Ovary (tissue), 9 donors: ENCODE data around the gene PLVAP. TPM values are rescaled to one million over a fixed set of nuclear protein-coding genes. Genes with fewer than 3 reads are reported as not detected.

Source experiments
- DNase-seq, 5 donors: peaks; one replicate each; pipeline ENCODE4 v3.0.0-alpha.2; 2019 to 2020
- H3K27ac ChIP-seq, 2 donors: fragments of 200-600 bp; one replicate each; pipeline versions ENCODE4 v1.5.1 to v1.8.0; 2019 to 2022
- H3K27me3 ChIP-seq: fragments of 200-600 bp; one replicate; pipeline ENCODE4 v1.8.0; 2022
- H3K36me3 ChIP-seq: fragments of 200-600 bp; sonication (generic); one replicate; pipeline ENCODE4 v1.5.1; 2019
- H3K4me1 ChIP-seq: one replicate; pipeline ENCODE4 v1.8.1; 2013; ENCODE audit warnings: mild to moderate bottlenecking, moderate library complexity; ENCODE audit not compliant: insufficient read depth
- H3K4me3 ChIP-seq: fragments of 200-600 bp; sonication (generic); one replicate; pipeline ENCODE4 v1.5.1; 2017
- H3K9me3 ChIP-seq, 2 donors: fragments of 200-600 bp in 1 of 2; sonication (generic) in 1 of 2; one replicate each; pipeline versions ENCODE4 v1.5.1 to v1.8.1; 2013 to 2019; ENCODE audit warnings: mild to moderate bottlenecking in 1 of 2, moderate library complexity in 1 of 2
- CTCF ChIP-seq, 3 donors: fragments of 450-650 bp in 2 of 3; fragments of 200-600 bp in 1 of 3; IDR thresholded peaks; one replicate each; pipeline versions ENCODE4 v1.5.1 to v1.8.0; 2016 to 2022; ENCODE audit warnings: antibody characterized with exemption in 3 of 3, mild to moderate bottlenecking in 1 of 3
- EP300 ChIP-seq: sonication (generic); formaldehyde crosslinking; IDR thresholded peaks from one replicate; pipeline ENCODE4 v1.6.1; 2017; ENCODE audit warnings: antibody characterized with exemption
- POLR2A ChIP-seq: fragments of 450-650 bp; IDR thresholded peaks from one replicate; pipeline ENCODE4 v1.6.1; 2017; ENCODE audit warnings: antibody characterized with exemption, mild to moderate bottlenecking, moderate library complexity
- WGBS, 3 donors: extraction: QIAGEN DNeasy Blood & Tissue Kit in 1 of 3; methylation state at CpG; one replicate each; pipeline versions ENCODE4 v1.1.5 to v1.1.7; 2013 to 2017; 5-methylcytosine and 5-hydroxymethylcytosine counted together
- intact Hi-C, 4 donors: fragments of 100-400 bp; cut with DNase I; formaldehyde crosslinking; loops; one replicate each; pipeline versions ENCODE4 v1.11.0 to v1.15.1; 2022 to 2023
- polyA plus RNA-seq, 2 donors: library from polyadenylated mRNA; stranded (reverse); fragments of 200-250 nt in 1 of 2; fragments of 350-450 nt in 1 of 2; fragmentation: Illumina TruSeq in 1 of 2; extraction: RNeasy Lipid Tissue Mini Kit (QIAGEN cat#74804) in 1 of 2; gene quantifications; one replicate each; pipeline ENCODE4 v1.2.3, GENCODE V29; 2013 to 2014
- total RNA-seq, 7 donors: library from RNA; depleted of rRNA in 2 of 7; stranded (reverse); fragments of >200 nt in 2 of 7; fragmentation: NEBNext Ultra II Directional in 3 of 7; extraction: Animal tissue kit (Norgen Biotek cat#: 25700) in 3 of 7; gene quantifications; one replicate each; pipeline versions ENCODE4 v1.1.0 to v1.2.4, GENCODE V29; 2016 to 2023
- donor health status: DM: no; HTN: no; CAD: no; lungs with moderate emphysema.
- donor health status: DM: no; HTN: no; CAD: no.
- donor health status: Bipolar disorder and iron deficiency.
- donor health status: DM: yes; HTN: yes; CAD: no.
- donor health status: DM: no; HTN: no; CAD: no.
- donor health status: DM: yes; HTN: yes; CAD: no.

The PLVAP gene
- total and polyA plus RNA-seq, 9 donors: 2.0 to 22.7 (median 8.3) TPM

- Histone ChIP-seq H3K36me3 (no peaks in the 10 kb centered on the region), H3K4me3 (peak overlapping the region; percentile 77), H3K27me3 (no peaks in the 10 kb centered on the region), H3K9me3 (no peaks in the 10 kb centered on the region), H3K4me1 (peaks cover 8% of the 10 kb centered on the region), H3K27ac (peak overlapping the region in 1 of 2 donors; percentile 81)
- intact Hi-C loops: no loop called here
- WGBS, 3 donors: 4 to 6% (median 5%) methylated on average over 41 to 50 of the region's 50 CpGs
- DNase-seq: peak in 2 of 5 donors; percentile 56 to 60
- TF ChIP-seq POLR2A (no peak), EP300 (no peak), CTCF (IDR thresholded peaks at IDR 0.05) (no peak)
These were observed 39.3 kb downstream of the PLVAP start for GRCh38 chr19:17337675-17338432.

GRCh38 chr19:17336872-17337674, 40.1 kb downstream of the PLVAP start, which contains the start of gene GTPBP3:
TSS of gene GTPBP3 (plus strand) at chr19:17337553. CDS start at chr19:17337612, 59 bp downstream.
- intact Hi-C loops: no loop called here
- H3K27ac ChIP-seq: peak within 1 kb of the TSS; percentile 69 to 81
- H3K36me3 ChIP-seq: no peaks in the 10 kb centered on the region
- H3K4me1 ChIP-seq: peaks cover 8% of the 10 kb centered on the region
- peak; percentile 93 to 97 (median 94) for DNase-seq
- 0% methylated on average over 35 to 41 of the region's 41 CpGs for WGBS, 3 donors
- no peaks in the 10 kb centered on the region for H3K27me3 ChIP-seq
- TF ChIP-seq EP300: peak; percentile 14
- TF ChIP-seq POLR2A: no peak
- no peak for TF ChIP-seq CTCF (IDR thresholded peaks at IDR 0.05)
- H3K9me3 ChIP-seq: no peaks in the 10 kb centered on the region
- peak within 1 kb of the TSS; percentile 77 for H3K4me3 ChIP-seq

GRCh38 chr19:17335575-17335974, 41.6 kb downstream of the PLVAP start:
- 53 to 61% (median 56%) methylated on average over 10 of the region's 10 CpGs for WGBS, 3 donors
- TF ChIP-seq POLR2A (no peak), CTCF (IDR thresholded peaks at IDR 0.05) (no peak), EP300 (no peak)
- no peaks in the 10 kb centered on the region for H3K9me3 ChIP-seq
- intact Hi-C loops: no loop called here
- H3K36me3 ChIP-seq: no peaks in the 10 kb centered on the region
- no peaks in the 10 kb centered on the region for H3K27me3 ChIP-seq
- peaks cover 8% of the 10 kb centered on the region for H3K4me1 ChIP-seq
- H3K27ac ChIP-seq: no peak overlapping the region
- DNase-seq: no peak
- H3K4me3 ChIP-seq: peak overlapping the region; percentile 63

GRCh38 chr19:17334414-17335409, 42.4 kb downstream of the PLVAP start, which contains the start of gene ANO8:
TSS of gene ANO8 (minus strand) at chr19:17334855. CDS start at chr19:17334670, 185 bp downstream.
- DNase-seq: peak; percentile 91 to 95 (median 93)
- Histone ChIP-seq H3K27ac (no peak within 1 kb of the TSS), H3K36me3 (no peaks in the 10 kb centered on the region), H3K9me3 (no peaks in the 10 kb centered on the region), H3K27me3 (no peaks in the 10 kb centered on the region), H3K4me1 (peaks cover 8% of the 10 kb centered on the region), H3K4me3 (peak within 1 kb of the TSS; percentile 63)
- TF ChIP-seq CTCF (IDR thresholded peaks at IDR 0.05) (peak in 1 of 3 donors; percentile 15), POLR2A (no peak), EP300 (no peak)
- 1 to 2% (median 1%) methylated on average over 56 to 86 of the region's 86 CpGs for WGBS, 3 donors
- intact Hi-C loops: no loop called here
